ENCODE measurements around the gene CPNE9. TPM values are rescaled to one million over a fixed set of nuclear protein-coding genes. Genes with fewer than 3 reads are reported as not detected.
A peak's percentile ranks its signal among the peaks of the same experiment; 100 is the strongest.

Gene CPNE9
- total RNA-seq, 1 experiment from 2014 or later = not detected

DNA sequence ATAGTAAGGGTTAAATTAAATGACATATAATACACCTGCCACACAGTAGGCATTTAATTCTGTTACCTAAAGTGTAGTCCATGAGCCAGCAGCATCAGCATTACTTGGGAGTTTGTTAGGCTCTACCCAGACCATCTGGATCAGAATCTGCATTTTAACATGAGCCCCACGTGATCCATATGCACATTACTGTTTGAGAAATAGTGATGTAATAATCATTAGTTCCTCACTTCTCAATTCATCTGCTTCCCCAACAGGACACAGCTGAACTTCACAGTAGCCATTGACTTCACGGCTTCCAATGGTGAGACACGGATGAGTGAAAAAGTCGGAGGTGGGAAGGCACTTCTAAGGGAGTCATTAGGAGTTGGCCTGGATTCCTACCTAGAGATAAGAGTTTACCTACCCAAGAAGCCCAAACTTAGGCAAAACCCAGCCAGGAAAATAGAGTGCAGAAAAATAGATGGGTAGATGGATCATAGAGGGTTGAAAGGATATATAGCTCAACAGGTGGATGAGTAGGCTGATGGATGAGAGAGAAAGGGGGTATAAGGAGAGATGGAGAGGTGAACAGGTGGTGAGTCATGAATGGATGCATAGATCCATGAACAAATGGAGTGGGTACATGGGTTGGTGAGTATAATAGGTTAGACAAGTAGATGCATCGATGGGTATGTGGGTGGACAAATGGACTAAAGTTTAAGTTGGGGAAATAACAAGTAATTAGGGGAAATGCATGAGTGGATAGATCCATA is 13.3 kb downstream of the CPNE9 start:
- no peak for DNase-seq (ENCODE audit: low read depth)

DNA sequence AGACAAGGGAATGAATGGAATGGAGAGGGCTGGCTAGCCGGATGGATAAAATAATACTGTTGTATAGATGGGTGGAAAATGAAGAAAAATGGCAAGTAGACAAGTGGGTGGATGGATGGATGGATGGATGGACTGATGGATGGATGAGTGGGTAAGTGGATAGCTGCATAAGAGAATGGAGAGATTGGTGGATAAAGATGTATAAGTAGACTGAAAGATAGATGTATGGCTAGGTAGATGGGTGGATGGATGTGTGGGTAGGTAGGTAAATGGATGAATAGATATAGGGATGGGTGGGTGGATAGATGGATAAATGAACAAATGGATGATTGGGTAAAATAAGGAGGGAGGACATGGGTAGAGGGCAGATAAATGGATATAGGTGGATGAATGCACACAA is 13.9 kb downstream of the CPNE9 start:
- DNase-seq (ENCODE audit: low read depth) = no peak

DNA sequence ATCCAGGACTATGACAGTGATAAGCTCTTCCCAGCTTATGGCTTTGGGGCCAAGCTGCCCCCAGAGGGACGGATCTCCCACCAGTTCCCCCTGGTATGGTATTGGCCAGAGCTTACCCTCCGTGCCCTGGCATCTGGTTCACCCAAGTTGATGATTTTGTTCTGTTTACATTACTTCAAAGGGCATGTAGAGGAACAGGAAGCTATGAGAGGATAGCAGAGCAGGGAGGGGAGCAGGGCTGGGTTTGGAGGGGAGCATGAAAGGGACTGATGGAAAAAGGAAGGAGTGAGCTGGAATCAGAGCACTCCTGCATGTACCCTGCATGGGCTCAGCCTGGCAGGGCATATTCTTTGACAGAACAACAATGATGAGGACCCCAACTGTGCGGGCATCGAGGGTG is 14.5 kb downstream of the CPNE9 start:
- no peak for DNase-seq (ENCODE audit: low read depth)

DNA sequence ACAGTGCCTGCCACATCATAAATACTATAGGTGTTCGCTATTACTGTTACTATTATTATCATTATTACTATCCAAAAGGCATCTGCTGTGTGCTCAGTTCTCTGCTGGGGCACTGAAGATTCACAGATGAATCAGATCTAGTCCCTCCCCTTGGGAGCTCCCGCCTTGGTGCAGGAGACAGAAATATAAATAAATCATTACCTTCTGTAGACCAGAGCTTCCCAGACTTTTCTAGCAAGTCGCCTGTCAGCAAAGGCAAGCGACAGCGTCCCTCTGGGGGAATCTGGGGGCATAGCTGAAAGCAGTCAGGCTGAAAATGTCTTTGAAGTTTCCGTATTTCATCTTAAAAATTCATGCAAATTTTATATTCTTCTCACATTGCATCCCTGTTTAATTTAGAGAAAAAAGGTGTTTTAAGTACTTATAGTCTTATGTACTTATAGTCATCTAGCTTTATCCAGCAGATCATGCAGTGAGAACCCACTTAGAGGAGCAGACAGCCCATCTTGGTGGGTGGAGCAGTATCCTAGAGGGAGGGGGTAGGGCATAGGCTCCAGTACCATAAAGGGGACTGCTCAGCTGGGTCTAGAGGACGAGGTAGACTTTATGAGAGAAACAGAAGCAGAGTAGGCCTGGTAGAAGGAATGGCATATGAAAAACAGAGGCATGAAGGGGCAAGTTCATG is 17.5 kb downstream of the CPNE9 start:
- DNase-seq (ENCODE audit: low read depth) = no peak

DNA sequence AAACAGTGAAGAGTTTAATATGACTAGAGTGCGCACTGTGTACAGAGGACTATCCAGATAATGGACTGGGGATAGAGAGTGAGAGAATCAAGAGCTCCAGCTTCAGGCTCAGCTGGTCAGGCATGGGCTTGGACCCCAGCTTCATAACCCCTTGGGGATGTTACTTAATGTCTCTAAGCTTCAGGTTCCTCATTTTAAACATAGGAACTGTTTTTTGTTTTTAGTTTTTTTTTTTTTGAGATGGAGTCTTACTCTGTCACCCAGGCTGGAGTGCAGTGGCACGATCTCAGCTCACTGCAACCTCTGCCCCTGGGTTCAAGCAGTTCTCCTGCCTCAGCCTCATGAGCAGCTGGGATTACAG is 18.0 kb downstream of the CPNE9 start:
- no peak for DNase-seq (ENCODE audit: low read depth)

DNA sequence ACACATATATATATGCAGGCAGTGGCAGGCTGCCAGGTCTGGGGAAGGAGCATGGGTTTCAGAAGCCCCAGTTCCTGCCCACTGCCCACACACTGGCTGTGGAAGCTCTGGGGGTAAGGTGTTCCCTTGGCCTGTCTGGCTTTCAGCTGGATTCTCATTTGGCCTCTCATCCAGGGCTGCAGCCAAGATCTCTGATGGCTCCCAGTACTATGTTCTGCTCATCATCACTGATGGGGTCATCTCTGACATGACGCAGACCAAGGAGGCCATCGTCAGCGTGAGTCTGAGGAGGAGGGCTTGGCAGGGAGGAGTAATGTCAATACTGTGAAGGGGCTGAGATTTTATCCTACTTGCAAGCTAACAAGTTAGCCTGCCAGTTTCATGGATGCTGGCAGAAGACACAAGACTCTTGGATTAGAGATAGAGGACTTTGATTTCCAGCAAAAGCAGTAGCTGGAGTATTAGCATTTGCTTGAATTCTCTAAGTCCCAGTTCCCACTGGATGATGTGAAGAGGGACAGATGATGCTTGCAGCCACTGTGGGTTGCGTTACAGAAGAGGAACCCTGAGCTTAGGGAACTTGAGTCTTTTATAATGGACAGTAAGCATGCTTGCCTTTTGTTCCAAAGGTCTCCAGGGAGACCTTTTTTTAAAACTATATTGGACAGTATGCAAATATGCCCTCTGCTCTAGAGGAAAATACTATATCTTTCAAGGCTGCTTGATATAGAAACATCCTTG is 22.3 kb downstream of the CPNE9 start:
- no peak for DNase-seq (ENCODE audit: low read depth)

DNA sequence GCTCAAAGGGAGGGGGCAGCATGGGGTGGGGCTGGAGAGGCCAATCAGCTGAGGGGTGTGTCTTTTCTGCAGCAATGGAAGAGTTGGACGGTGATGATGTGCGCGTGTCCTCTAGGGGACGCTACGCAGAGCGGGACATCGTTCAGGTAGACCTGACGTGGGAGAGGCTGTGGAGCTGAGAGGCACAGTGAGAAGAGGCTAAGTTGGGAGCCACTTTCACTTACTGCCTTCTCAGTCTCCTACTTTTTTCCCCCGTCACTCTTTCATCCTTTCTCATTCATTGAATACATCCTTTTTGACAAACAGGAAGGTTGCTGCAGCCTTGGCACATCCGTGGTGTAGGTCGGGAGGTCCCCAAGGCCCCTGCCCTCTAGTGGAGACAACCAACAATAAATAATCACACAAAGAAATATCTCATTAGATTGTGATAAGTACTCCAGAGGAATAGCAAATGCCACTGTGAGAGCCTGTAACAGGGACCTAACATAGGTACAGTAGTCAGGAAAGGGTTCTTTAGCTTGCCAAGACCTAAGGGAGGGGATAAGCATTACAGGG is 23.5 kb downstream of the CPNE9 start:
- no peak for DNase-seq (ENCODE audit: low read depth)

DNA sequence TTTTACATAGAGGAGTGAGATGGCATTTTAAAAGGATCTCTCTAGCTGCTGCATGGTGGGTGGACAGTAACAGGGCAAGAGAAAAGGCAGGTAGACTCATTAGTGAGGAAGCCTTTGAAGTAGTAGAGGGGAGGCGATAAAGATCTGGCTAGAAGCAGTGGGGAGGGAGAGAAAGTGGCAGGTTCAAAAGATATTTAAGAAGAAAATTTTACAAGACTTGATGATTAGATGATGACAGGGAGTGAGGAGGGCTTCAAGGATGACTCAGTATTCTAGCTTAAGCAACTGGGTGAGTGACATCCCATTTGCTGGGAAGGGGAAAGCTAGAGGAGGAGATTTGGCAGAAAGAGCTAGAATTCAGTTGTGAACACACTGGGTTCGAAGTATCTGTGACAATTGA is 24.1 kb downstream of the CPNE9 start:
- DNase-seq (ENCODE audit: low read depth) = peak; percentile 40

DNA sequence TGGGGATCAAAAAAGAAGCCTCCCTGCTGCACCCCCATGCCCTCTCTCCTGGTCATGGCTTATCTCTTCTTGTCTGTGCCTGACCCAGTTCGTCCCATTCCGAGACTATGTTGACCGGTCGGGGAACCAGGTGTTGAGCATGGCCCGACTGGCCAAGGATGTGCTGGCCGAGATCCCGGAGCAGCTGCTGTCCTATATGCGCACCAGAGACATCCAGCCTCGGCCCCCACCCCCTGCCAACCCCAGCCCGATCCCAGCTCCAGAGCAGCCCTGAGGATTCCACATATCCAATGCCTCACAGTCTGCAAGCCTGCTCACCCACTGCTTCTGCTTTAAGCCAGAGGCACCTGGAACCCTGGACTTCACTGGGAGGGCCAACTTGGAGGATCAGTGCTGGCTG is 25.8 kb downstream of the CPNE9 start:
- DNase-seq (ENCODE audit: low read depth) = no peak

DNA sequence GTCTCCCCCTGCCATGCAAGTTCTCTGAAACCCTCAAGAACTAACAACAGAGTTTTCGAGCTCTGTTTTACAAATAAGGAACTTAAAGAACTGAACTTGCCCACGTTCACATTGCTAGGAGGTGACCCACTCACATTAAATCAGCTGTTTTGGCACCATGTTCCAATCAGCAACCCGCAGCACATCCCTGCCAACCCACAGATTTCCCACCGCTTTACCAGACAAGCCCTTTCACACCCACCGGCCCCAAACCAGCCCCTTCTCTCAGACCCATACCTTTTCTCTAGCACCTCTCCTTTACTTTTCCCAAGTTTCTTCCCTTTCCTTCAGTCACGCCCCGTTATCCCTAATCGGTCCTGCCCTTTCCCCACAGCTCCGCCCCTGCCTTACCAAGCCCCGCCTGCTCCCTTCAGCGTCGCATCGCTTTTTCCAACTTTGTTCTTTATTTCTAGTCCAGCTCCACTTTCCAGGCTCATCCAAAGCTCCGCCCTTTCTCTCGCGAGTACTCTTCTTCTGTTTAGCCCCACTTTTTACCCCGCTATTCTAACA is 27.1 kb downstream of the CPNE9 start:
- no peak for DNase-seq (ENCODE audit: low read depth)

DNA sequence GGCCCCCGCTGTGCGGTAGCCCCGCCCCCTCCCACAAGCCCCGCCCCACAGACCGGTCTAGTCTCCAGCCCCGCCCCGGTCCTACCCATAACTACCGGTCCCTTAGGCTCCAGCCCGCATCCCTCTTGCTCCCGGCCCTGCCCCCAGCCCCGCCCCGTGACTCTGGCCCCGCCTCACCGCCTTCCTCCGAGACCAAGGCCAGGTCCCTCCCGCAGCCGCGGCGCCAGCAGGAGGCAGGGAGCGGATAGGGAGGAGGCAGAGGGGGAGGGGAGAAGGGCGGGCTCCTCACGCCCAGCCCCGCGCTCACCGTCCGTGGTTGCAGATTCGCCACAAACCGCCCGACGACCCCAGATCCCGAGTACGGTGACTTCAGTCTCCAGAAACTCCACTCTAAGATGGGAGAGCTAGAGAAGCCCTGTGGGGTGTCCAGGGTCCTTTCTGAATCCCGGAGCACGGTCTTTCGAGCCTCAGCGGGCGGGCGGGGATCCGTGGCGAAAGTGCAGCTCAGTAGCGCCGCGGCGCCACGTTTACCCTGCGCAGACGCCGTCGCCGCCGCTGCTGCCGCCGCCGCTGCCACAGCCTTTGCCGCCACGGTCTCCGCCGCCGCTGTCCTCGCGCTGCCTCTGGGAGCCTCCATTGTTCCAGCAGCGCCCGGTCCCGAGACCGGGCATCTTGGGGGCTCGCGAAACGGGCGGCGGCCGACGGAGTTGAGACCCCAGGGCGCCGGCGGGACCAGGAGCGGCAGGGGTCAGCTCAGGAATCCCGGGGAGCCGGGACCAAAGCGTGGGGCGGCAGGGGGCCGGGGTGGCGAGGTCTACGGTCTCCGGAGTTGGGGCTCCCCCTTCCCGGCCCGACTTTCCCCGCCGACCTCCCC is 27.8 kb downstream of the CPNE9 start, which contains the start of gene BRPF1:
Gene BRPF1, plus strand, starts transcription at position 530 of the 874 bp plus-strand sequence. CDS start 2,406 bp downstream, outside the sequence.
- DNase-seq (ENCODE audit: low read depth) = peak; percentile 96

DNA sequence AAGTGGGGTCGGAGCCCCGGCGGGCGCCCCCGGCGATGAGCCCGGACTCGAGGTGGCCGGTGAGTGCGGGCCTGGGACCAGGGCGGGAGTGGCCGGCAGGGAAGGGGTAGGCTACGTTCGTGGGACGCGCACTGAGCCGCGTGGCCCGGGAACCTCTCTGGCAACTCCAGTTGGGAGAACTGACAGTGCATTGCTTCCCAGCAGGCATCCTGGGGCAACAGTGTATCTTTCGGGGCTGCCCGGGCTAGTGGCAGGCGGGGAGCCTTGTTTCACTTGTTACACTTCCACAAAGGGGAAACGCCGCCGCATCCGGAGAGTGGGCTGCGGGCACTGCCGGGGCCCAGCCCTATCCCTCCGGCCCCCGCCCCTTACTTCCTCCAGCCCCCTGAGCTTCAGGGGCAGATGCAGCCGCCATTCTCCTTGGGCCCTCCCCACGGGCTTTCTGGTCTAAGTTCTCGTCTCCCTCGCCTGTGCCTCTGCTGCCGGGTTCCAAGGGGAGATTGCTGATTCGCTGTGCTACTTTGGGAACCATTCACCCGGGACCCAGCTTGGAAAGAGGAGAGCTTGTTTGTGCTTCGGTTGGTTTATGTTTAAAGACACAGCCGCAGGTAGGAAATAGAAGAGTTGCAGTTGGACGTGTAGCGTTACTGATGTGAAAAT is 28.6 kb downstream of the CPNE9 start:
- DNase-seq (ENCODE audit: low read depth) = no peak

DNA sequence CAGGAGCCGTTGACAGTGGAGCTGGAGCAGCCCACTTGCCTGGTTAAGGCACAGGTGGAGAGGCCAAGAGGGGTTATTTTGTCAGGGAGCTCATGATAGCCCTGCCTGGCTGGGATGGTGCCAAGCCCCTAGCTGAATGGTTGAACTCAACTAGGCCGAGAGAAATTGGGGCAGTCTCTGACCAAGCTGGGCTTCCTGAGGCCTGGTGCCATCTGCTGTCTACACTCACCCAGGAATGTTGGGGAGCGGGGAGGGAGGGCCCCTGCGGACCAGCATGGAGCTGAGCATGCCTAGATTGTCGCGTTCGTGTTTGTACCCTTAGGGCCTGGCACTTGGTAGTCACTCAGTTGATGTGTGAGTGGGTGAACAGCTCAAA is 29.1 kb downstream of the CPNE9 start:
- DNase-seq (ENCODE audit: low read depth) = peak; percentile 31

DNA sequence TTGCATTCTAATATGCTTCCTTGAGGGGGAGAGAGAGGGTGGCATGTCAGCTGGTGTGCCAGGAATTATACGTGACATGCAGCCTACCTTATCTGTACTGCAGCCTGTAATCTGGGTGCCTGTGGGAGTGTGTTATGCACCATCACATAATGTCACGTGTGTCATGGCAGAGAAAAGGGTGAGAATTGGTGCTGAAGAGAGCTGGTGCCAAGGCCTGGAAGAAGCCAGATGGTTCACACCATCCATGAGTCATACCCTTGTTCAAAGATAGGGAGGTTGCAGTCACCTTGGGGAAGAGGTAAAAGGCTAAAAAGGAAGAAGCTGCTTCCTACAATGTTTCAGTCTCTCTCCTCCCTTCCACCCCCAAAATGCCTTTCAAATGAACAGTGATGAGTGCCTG is 33.2 kb downstream of the CPNE9 start:
- DNase-seq (ENCODE audit: low read depth) = no peak

DNA sequence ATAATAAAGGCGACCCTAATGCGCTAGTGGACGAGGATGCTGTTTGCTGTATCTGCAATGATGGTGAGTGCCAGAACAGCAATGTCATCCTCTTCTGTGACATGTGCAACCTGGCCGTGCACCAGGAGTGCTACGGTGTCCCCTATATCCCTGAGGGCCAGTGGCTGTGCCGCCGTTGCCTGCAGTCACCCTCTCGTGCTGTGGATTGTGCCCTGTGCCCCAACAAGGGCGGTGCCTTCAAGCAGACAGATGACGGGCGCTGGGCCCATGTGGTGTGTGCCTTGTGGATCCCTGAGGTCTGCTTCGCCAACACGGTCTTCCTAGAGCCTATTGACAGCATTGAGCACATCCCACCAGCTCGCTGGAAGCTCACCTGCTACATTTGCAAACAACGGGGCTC is 35.5 kb downstream of the CPNE9 start:
- DNase-seq (ENCODE audit: low read depth) = no peak

DNA sequence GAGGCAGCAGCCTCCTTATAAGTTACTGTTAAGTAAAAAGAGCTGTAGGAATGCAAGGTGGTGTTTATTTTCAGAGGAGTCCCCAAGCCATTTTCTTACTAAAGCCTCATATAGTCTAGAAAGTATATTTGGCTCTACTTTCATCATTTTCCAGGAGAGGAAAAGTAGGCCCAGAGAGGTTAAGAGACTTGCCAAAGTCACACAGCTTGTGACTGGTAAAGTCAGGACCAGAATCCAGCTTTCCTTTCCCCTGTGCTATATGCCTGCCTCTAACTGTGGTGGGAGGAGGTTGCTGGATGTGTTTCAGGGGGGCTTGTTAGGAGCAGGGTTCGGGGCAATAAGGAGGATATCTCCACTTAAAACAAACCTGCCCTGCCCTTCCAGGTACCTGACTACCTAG is 38.9 kb downstream of the CPNE9 start:
- no peak for DNase-seq (ENCODE audit: low read depth)

DNA sequence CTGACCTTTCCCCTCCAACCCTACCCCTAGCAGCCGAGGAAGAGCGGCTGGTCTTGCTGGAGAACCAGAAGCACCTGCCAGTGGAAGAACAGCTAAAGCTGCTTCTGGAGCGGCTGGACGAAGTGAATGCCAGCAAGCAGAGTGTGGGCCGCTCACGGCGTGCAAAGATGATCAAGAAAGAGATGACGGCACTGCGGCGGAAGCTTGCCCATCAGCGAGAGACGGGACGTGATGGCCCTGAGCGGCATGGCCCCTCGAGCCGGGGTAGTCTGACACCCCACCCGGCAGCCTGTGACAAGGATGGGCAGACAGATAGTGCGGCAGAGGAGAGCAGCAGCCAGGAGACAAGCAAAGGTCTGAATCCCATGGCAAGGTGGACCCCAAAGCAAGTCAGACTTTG is 39.9 kb downstream of the CPNE9 start:
- DNase-seq (ENCODE audit: low read depth) = no peak

DNA sequence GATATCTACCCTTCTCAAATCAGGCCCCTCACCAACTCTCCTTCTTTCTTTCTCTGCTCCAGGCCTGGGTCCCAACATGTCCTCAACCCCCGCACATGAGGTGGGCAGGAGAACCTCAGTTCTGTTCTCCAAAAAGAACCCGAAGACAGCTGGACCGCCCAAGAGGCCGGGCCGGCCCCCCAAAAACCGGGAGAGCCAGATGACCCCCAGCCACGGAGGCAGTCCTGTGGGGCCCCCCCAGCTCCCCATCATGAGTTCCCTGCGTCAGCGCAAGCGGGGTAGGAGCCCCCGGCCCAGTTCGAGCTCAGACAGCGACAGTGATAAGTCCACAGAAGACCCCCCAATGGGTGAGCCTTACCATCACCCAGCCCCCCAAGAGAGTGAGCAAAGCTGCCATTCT is 40.5 kb downstream of the CPNE9 start:
- DNase-seq (ENCODE audit: low read depth) = no peak

DNA sequence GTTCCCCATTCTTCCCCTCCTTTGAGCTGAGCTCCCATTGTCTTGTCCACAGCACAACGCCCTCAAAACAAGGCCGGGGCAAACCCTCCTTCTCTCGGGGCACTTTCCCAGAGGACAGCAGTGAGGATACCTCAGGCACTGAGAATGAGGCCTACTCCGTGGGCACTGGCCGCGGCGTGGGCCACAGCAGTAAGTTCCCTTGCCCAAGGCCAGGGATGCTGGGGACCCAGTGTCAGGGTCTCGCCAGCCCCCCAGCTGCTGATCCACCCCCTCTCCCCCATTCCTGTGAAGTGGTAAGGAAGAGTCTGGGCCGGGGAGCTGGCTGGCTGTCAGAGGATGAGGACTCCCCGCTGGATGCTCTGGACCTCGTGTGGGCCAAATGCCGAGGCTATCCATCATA is 41.9 kb downstream of the CPNE9 start:
- no peak for DNase-seq (ENCODE audit: low read depth)

DNA sequence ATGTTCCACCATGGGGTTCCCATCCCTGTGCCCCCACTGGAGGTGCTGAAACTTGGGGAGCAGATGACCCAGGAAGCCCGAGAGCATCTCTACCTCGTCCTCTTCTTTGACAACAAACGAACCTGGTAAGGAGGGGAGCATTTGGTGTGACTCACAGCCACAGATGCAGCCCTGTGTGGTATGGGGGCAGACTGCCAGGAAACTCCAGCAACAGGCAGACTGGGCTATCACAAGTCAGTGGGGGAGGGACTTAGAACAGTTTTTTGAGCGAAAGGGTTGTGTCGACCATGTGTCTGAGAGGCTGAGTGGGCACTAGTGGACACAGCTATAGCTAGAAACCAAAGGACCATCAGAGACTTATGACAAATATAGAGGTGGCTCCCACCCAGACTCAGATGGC is 42.7 kb downstream of the CPNE9 start:
- DNase-seq (ENCODE audit: low read depth) = peak; percentile 69

DNA sequence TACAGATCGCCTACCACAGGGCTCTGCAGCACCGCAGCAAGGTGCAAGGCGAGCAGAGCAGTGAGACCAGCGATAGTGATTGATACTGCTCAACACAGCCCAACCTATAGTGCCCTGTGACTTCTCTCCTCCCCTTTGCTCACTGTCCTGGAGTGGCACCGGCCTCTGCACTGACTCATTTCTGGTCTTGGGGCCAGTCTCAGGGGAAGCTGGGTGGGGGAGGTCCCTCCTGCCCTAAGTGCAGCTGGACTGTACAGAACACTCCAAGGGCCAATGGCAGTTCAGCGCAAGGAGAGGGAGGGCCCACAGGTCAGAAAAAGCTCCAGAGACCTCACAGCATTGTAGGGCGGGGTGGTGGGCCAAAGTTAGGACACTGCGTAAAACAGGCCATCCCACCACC is 43.6 kb downstream of the CPNE9 start:
- peak; percentile 60 for DNase-seq (ENCODE audit: low read depth)

All from M059J (cell line).